HG03060 (cell line): ENCODE results near the gene CALHM2.
A peak's percentile ranks its signal among the peaks of the same experiment; 100 is the strongest.

Source experiments
- ATAC-seq: cut with Tn5 transposase; IDR thresholded peaks from one replicate; pipeline ENCODE4 v1.9.1; 2021; ENCODE audit warnings: low read depth, moderate number of reproducible peaks; ENCODE audit not compliant: unreplicated experiment

Gene CALHM2

DNA sequence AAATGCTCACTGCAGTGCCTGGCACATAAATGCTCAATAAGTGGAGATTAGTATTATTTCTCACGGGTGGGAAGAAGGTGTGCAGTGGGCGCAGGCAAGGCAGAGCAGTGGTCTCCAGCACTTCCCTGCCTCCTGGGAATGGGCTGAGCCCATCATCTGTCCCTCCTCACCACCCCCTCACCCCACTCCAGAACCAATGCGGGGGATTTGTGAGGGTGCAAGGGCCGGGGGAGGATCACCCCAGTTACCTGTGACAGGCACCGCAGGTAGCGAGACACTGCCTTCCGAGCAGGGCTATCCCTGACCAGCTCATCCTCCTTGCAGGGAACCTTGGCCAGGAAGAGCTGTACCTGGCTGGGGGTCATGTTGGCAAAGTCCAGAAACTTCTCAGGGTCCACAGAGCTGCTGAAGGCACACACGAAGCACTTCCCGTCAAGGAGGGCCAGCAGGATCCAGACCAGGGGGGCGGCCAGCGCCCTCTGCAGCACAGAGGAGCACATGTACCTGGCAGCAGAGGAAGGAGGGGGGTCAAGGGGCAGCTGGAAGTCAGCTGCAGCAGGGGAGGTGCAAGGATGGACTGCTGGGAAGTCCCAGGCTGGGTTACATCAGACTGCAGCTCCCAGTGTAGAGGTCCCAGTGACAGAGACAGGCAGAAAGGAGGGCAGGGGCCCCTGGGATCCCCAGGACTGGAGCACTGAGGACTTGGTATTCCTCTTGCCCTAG, 24.0 kb upstream of the CALHM2 start:
- ATAC-seq, result no peak

DNA sequence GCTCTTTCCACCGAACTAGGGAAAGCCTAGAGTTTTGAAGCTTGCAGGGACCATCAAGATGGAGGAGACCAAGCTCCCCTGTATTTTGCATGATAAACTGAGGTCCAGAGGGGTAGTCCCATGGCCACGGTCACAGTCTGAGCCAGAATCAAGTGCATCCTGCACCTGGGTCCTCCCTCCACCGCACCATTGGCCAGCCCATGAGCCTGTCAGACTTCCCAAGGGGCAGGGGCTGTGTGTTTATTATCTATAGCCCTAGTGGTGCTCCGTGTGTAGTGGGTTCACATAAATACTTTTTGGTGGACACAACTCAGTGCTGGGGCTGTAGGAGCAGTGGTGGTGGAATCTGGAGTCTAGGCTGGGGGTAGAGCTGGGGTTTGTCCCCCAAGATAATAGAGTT, 23.3 kb upstream of the CALHM2 start:
- ATAC-seq, result no peak

DNA sequence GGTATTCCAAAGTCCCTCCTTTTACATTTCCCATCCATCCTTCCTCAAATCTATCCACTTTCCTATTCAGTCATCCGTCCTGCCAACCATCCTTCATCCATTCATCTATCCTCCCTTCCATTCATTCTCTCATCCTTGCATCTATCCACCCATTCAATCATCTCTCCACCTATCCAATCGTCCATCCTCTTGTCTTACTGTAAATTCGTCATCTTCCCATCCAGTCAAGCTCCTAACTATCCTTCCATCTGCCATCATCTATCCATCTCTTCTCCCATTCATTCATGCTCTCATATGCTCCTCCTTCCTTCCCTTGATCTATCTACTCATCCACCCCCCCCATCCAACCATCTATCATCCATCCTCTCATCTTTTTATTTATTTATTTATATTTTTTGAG, 21.9 kb upstream of the CALHM2 start:
- ATAC-seq, result no peak

DNA sequence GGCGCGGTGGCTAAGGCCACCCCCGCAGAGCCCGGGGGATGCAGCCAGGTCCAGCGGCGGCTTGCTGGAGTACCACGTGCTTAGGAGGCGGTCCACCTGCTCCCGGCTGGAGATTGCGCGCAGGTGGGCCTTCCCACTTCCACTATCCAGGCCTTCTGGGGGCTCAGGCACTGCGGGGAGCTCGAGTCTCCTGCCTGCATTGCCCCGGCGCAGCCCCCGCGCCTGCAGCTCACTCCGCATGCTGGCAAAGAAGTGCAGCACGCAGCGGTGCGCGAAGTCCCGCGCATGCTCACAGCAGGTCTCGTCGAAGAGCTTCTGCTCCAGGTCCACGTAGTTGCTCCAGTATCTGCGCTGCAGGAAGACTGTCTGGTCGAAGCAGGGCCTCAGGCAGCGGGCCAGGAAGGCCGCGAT, 21.1 kb upstream of the CALHM2 start:
- no peak for ATAC-seq

DNA sequence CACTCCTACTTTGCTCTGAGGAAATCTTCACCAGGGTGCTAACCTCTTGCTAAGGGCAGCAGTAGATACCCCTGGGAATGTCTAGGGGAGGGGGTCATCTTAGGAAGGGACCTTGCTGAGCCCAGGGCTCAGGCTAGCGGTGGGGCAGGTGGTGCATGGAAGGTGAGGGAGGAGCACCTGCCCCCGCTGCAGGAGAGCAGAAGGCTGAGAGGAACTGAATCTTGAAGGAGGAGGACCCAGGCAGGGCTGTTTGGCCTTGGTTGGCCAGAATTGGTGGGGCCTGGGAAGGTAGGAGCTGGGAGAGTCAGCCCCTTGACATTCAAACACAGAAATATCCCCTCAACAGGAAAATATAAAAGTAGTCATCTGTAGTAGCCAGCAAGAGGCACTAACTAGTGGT, 19.8 kb upstream of the CALHM2 start:
- ATAC-seq, result no peak

DNA sequence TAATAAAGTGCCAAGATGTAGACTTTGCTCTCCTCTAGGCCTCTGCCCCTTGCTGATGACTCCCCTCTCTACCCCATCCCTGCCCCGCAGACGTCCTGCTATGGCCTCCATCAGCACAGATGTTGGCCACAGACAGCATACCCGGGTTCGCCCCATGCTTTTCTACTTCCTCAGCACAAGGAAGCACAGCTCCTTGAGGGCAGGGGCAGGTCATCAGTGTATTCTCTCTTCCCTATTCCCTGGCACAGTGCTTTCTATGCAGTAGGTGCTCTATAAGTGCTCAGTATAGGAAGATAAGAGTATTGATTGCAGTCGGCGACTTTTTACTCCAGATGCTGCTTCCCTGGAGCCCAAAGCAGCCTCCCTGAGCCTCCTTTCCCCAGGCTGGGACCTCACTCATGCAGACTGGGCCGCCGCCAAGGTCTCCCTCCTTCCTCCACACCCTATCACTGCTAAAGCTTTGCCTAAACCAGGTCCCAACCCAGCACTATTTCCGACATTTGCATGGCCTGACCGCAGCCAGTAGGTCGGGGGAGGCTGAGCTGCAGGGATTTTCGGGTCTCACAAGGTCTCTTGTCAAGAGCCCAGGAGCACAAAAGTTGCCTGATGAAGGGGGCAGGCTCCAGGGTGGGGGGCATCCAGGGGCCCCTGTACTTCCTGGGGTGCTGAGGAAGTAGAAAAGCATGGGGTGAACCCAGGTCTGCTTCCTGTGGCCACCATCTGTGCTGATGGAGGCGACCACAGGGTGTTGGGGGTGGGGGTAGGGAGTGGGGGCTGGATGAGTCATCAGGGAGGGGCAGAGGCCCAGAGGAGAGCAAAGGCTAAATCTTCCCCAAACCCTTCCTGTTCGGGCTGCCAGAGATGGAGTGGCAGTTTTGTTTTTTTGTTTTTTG, 18.8 kb upstream of the CALHM2 start:
- peak; percentile 55 for ATAC-seq

DNA sequence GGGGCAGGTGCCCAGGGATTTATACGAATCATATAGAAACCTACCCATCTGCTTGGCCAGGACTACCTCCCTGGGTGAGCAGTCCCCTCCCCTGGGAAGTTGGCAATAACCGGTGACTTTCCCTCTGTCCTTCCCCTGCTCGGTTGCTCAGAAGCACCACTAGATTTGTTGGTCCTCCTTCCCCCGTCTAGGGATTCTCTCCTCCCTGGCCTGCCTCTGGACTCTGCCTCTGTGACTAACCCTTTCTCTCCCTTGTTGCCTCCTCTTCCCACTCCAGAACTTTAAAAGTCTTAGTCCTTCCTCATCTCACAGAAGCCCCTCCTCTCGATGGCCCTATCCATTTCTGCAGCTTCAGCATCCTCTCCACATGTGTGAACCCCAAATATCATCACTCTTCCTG, 17.0 kb upstream of the CALHM2 start:
- no peak for ATAC-seq

DNA sequence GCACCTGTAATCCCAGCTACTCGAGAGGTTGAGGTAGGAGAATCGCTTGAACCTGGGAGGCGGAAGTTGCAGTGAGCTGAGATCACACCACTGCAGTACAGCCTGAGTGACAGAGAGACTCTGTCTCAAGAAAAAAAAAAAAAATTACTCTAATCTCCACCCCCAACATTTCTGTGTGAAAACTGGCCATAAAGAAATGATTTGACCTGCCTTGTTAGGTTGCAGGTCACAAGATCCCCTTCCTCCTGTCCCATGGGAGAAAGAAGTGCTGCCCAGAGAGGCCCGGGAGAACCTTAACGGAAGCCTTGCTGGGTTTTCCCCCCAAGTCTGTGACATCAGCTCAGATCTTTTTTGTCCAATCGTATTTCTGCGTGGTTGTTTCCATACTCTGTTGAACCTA, 15.2 kb upstream of the CALHM2 start:
- ATAC-seq, result no peak

DNA sequence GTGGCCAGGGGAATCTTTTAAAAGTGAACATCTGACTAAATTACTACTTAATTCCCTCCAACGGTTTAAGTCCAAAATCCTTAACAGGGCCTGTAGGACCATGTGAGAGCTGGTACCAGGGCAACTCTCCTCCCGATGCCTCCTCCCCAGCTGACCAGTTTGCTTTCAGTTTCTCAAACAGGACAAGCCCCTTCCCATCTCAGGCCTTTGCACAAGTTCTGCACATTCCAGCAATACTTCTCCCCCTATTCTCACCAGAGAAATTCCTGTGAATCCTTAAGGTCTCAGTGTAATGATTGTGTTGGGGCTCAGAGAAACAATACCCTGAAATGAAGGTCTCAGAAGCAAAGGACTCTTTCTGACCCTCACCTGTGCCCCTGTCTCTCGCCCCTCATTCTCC, 14.6 kb upstream of the CALHM2 start:
- no peak for ATAC-seq

DNA sequence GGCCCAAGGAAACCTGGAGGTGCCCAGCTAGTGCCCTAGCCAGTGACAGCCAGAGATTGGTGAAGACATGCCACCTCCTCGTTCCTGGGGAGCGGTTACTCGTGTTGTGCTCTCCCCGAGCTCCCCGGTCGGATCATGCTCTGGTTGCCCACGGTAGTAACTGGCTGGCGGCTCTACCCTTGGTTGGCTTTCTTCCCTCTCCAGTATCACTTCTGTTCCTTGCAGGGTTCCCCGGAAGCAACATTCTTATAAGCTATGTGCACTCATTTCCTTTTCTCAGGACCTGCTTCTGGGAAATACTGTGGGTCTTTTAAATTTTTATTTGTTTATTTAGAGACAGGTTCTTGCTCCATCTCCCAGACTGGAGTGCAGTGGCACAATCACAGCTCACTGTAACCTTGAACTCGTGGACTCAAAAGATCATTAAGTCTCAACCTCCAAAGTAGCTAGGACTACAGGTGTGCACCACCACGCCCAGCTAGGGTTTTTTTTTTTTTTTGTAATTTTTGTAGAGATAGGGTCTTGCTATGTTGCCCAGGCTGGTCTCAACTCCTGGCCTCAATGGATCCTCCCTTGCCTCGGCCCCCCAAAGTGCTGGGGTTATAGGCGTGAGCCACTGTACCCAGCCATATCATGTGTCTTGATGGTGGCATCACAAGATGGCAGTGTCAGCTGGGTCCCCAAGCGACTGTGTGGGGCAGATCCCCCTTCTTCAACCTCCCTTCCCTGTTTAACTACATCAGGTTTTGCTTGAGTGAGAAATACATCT, 13.4 kb upstream of the CALHM2 start:
- ATAC-seq, result no peak

DNA sequence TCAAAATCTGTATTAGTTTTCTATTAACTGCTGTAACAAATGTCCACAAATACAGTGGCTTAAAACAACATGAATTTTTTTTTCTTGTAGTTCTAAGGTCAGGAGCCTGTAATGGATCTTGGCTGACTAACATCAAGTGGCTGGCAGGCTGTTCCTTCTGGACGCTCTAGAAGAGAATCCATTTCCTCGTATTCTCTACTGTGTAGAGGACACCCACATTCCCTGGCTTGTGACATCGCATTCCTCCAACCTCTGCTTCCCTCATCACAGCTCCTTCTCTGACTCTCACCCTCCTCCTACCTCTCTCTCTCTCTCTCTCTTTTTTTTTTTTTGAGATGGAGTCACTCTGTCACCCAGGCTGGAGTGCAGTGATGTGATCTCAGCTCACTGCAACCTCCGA, 11.3 kb upstream of the CALHM2 start:
- no peak for ATAC-seq

DNA sequence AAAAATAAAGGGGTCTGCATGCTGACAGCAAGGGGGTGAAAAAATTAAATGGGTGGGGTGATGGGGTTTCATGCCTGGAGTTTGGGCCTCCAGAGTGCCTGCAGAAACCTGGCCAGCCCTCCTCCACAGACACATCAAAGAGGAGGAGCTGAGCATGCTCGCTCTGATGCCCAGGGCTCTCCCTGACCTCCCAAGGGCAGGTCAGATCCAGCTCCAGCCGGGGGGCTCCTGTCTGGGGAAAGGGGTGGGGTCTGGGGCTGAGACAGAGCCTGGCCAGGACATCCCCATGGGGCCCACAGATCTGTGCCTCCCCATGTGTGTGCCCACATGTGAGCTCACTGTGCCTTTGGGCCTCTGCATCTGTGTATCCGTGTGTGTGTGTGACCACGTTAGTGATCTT, 7.4 kb upstream of the CALHM2 start:
- ATAC-seq, result no peak

DNA sequence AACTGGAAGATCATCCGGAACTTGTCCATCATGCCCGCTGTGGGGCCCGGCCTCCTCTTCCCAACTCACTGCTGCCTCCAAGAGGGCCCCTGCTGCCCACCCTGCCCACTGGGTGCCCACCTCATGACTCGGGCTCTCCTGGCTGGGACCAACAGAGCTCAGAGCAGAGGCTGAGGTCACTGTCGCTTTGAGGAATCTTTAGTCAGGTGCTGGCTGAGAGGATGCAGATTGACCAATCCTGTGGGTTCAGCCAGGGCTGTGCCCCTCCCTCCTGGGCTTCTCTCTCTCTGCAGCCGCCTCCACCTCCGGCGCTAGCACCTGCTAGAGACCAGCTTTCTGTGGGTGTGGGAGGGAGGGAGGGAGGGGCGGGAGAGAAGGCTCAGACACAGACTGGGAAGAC, 6.5 kb upstream of the CALHM2 start, which contains the start of gene CALHM1:
Gene CALHM1 (minus strand): TSS at position 181 of the 400 bp plus-strand sequence. CDS start 149 bp downstream, at position 32.
- no peak for ATAC-seq

DNA sequence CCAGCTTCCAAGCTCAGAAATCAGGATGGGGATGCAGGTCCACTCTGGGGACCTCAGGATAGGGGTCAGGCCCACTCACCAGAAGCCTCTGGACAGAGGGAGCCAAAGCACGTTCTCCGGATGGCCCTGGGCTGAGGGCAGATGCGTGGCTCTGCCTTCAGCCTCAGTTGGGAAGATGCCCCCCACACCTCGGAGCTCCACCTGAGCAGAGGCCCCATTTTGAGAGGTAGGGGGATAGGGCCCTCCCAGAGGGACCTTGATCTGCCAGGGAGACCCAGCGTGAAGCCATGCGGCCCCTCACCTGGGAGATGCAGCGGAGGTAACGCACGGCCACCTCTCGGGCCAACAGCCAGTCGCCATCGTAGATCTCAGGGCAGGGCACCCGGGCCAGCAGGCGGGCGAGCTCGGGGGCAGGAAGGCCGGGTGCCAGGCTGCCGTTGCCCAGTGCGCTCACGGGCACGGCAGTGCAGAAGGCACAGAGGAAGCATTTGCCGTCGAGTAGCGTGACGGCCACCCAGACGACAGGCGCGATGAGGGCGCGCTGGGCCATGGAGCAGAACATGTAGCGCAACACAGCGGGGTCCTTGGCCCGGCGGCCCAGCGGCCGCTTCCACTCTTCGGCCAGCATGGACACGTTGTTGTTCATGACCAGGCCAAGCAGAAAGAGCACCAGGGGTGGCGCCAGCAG, 5.9 kb upstream of the CALHM2 start:
- ATAC-seq, result no peak

DNA sequence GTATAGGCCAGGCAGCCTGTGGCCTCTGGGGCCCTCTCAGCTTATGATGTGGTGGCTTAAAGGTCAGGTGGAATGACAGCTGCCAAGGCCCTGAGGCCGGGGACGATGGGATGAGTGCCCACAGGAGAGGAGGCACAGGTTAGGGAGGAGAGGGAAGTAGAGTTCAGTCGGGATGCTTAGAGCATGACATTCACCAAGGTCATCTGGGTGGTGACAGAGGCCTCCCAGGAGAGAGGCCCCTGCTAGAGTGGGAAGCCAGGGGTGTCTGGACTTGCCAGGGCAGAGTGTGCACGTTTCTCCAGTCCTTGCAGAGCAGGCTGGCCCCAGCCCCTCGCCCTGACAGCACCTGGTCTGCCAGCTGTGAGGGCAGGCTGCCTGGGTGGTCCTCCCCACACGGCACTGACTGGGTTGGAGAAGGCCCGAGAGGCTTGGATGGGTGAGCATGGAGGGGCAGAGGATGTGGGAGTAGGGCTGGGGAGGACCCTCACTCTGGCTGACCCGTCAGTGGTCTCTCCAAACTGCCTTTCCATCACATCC, 5.1 kb upstream of the CALHM2 start:
- no peak for ATAC-seq

DNA sequence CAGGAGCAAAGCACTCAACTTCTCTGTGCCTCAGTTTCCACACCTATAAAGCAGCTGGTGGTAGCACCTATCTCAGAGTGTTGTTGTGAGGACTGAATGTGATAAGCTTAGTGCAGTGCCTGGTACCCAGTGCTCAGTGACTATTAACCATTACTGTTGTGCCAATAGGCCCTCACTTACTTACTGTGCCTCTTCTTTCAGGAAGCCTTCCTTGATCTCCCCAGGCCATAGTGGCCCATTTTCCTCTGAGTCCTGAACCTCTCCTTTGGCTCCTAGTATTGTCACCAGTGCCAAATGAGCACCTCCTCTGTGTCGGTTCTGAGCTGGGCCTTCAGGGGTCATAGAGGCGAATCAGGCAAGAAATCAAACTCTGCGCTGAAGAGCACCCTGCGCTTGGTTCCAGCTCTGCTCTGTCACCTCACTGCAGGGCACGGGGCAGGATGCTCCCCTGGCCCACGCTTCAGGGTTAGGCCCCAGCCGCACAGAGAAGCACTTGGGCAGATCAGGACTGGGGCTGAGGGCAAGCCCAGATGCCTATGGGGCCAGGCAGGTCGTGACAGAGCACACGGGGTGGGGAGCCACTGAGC, 4.0 kb upstream of the CALHM2 start:
- no peak for ATAC-seq

DNA sequence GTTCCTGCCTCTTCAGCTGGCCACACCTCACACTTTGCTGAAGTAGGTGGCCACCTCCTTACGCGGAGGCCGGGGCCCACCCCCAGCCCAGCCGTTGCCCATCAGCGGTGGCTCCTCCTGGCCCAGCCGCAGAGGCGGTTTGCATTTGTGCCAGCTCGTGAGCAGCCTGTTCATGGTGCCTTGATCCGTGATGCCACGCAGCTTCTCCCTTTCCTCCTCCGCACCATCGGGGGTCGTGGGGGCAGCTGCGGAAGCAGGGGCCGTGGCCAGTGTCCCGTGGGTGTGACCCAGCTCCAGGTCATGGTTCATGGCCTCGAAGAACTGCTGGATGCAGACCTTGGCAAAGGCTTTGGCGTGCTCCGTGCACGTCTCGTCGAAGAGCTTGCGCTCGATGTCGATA, 3.1 kb upstream of the CALHM2 start:
- no peak for ATAC-seq

DNA sequence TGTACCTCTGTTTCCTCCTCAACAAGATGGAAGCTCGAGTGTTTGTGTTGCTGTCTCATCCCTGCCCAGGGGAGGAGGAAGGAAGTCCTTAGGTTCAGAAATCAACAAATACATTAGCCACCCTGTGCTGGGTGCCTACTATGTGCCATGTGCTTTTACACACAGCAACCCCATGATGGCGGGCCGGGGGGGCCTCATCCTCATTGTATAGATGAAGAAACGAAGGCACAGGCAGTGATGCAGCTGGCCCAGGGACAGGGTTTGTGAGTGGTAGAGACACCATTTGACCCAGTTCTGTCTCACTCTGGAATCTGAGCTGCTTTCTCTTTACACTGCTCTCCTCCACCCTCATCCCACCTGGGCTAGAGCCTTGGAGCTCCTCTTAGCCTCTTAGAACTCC, 1.9 kb upstream of the CALHM2 start:
- no peak for ATAC-seq

DNA sequence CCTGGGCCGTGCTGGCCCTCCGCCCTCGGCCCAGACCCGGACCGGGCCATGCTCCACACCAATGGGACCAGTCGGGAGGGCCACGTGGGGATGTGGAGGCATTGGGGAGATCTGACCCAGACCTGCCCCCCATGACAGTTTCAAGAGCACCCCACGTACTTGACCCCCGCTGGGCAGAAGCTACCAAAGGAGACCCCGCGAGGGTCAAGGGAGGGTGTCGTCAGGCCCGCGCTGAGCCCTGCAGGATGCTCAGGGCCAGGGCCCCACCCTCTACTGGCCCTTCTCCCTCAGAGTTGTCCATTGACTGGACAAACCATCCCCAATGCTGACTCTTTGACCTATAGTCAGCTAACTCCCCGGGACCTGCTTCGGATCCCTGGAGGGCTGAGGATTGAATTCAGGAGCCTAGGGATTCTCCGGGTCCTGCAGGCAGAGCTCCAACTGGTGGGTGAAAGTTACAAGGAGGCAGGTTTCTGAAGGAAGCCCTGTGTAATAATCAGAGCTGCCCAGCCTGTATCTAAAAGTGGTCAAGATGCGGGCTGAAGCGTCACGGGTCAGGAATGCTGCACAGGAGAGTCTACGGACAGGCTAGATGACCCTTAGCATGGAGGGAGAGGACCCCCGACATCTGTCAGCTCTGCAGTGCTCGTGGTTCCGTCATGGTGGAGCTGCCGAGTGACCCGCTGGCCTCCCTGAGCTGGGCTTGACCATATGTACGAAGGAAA, 498 bp upstream of the CALHM2 start:
- no peak for ATAC-seq
